AG09309 (cell line): ENCODE results near the gene AGMAT.

Experiments used
- DNase-seq: peaks from one replicate; pipeline ENCODE4 v3.0.0-alpha.2; 2010; ENCODE audit warnings: low read depth
- H3K4me3 ChIP-seq: 2 replicates; pipeline ENCODE4 v1.5.1; 2011; ENCODE audit warnings: mild to moderate bottlenecking, low read depth, low read length, moderate library complexity; ENCODE audit not compliant: control insufficient read depth
- CTCF ChIP-seq: IDR thresholded peaks from 2 replicates; pipeline ENCODE4 v1.5.1; 2011; ENCODE audit warnings: mild to moderate bottlenecking, low read depth, low read length, inconsistent platforms; ENCODE audit not compliant: insufficient read depth, control insufficient read depth; ENCODE audit errors: missing control alignments

The AGMAT gene

DNA sequence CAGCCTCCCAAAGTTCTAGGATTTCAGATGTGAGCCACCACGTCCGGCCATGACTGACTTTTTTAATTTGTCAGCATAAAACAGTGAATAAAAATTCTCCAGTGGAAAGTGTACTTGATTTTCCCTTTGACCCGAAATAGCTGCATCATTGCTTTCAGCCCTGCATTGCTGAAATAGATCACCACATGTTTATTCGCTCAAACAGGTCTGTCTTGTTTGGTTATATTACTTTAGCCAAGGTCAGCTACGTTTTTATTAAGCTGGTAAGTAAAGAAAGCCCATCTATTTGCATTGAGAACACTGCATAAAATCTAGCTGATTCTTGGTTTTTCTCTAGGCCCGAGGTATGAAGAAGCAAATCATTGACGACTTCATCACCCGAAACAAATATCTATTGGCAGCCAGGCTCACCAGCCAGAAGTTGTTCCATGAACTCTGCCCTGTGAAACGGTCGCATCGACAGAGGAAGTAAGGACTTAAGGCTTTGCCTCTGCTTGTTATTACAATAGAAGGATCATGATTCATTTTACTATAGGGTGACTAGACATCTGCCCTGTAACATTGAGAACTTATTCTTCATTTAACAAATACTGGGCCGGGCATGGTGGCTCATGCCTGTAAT, 25.6 kb downstream of the AGMAT start:
- no peak overlapping the region for H3K4me3 ChIP-seq
- TF ChIP-seq CTCF: no peak
- no peak for DNase-seq

DNA sequence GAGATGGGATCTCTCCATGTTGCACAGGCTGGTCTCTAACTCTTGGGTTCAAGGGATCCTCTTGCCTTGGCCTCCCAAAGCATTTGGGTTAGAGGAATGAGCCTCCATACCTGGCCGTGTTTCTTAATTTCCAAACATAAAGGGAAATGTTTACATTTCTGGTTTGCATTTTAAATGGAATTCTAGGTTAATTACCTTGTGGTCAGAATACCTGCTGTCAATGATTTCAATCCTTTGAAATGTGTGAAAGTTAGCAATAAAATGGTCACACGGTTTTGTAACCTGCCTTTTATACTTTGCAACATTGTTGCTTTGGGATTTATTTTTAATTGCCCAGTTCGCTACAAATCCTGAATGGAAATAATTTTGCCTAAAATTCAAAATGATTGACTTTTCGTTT, 26.3 kb downstream of the AGMAT start:
- no peak overlapping the region for H3K4me3 ChIP-seq
- DNase-seq: no peak
- no peak for TF ChIP-seq CTCF

DNA sequence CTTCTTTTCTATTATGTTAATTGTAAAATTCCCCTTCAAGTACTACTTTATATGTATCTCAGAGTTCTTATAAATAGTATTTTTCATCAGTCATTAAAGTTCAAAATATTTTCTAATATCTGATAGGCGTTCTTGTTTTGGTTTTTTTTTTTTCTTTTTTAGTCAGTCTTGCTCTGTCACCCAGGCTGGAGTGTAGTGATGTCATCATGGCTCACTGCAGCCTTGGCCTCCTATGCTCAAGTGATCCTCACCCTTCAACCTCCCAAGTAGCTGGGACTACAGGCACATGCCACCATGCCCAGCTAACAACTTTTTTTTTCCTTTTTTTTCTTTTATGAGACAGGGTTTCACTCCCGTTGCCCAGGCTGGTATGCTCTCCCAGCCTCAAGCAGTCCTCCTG, 27.3 kb downstream of the AGMAT start:
- H3K4me3 ChIP-seq: no peak overlapping the region
- no peak for DNase-seq
- no peak for TF ChIP-seq CTCF

DNA sequence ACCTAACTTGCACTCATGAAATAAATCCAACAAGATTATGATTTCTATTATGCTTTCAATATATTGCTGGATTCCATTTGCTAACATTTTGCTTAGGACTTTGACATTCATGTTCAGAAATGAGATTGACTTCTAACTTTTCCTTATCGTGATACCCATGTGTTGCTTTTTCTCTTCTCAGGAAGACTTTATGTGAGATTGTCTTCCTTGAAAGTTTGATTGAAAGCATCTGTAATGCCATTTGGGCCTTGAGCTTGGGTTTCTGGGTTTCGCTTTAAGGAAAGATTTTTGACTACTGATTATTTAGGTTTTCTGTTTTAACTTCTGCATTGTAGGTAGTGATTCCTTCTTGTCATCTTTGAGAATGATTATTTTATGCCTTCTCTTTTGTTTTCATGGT, 27.8 kb downstream of the AGMAT start:
- TF ChIP-seq CTCF: no peak
- DNase-seq: no peak
- no peak overlapping the region for H3K4me3 ChIP-seq

DNA sequence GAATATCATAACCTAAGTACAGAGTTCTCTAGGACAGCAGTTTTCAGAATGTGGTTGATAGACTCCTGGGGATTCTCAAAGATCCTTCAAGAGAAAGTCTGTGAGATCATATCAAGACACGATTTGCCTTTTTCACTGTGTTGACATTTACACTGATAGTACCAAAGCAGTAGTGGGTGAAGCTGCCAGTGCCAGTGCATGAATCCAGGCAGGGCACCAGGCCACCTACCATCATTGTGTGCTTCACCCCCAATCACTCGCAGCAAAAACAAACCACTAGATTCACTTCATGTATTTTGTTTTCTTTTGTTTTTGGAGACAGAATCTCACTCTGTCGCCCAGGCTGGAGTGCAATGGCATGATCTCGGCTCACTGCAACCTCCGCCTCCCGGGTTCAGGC, 34.3 kb downstream of the AGMAT start:
- no peak for TF ChIP-seq CTCF
- no peak overlapping the region for H3K4me3 ChIP-seq
- no peak for DNase-seq

DNA sequence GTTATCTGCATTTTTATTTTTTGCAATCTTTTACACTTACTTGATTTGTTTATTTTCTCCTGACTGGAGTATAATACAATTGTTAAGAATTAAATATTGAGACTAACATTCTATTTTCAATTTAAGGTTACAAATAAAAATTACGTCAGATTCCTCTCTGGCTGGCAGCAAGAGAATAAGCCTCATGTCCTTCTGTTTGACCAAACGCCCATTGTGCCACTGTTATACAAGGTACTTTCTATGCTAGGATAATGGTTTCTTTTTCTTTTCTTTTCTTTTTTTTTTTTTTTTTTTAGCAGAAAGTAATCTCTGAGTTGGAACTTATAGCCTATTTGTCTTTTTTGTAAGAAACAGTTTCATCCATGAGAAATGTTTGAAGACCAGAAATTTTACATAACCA, 38.2 kb downstream of the AGMAT start:
- no peak for DNase-seq
- no peak overlapping the region for H3K4me3 ChIP-seq
- no peak for TF ChIP-seq CTCF
